ENCODE measurements around the gene LFNG. TPM values are rescaled to one million over a fixed set of nuclear protein-coding genes. Genes with fewer than 3 reads are reported as not detected.
A peak's percentile ranks its signal among the peaks of the same experiment; 100 is the strongest.

LFNG gene
- total and polyA plus RNA-seq, 9 of the 15 experiments (the other 6 are each of a cell fraction or from before 2014, with no cell fraction given) = 0.03 to 0.89 (median 0.25) TPM; not detected in 1

- in situ Hi-C loops (cut with MboI) = no loop called here
Measured at GRCh38 chr7:2474224-2474623, 45.4 kb upstream of the LFNG start.

More at GRCh38 chr7:2474224-2474623, 45.4 kb upstream of the LFNG start:
- Histone ChIP-seq H3K9me3 (replicated peaks; ENCODE audit: control insufficient read depth, insufficient read depth, low read depth, low read length) (no peaks in the 10 kb centered on the region), H2AFZ (ENCODE audit: low read depth, low read length) (no peak overlapping the region), H3K36me3 (ENCODE audit: control insufficient read depth, insufficient read depth, low read length) (no peaks in the 10 kb centered on the region), H3K27ac (ENCODE audit: extremely low read depth, low read depth, low read length) (no peak overlapping the region), H3K9me1 (ENCODE audit: control insufficient read depth, insufficient read depth, low read length) (no peaks in the 10 kb centered on the region), H3K4me1 (replicated peaks in 1 of 2; ENCODE audit: control insufficient read depth in 2 of 2, insufficient read depth in 2 of 2, low read length in 2 of 2) (peaks cover 0 to 57% of the 10 kb centered on the region in 2 experiments; a peak in 3 of 5 replicates), H3K79me2 (ENCODE audit: control insufficient read depth, insufficient read depth, low read length) (no peaks in the 10 kb centered on the region), H3K27me3 (ENCODE audit: control insufficient read depth in 2 of 2, insufficient read depth in 2 of 2, low read length in 2 of 2) (peaks cover 8 to 33% of the 10 kb centered on the region in 2 experiments; a peak in 4 of 5 replicates), H3K9ac (ENCODE audit: insufficient read depth in 1 of 2, low read depth in 2 of 2, low read length in 2 of 2) (peak overlapping the region in 1 of 2 experiments; percentile 16; a peak in 1 of 4 replicates), H3K4me3 (no peak overlapping the region), H3K4me2 (ENCODE audit: insufficient read depth, low read length) (no peak overlapping the region), H4K20me1 (replicated peaks; ENCODE audit: control insufficient read depth, insufficient read depth, low read length) (peaks cover 18% of the 10 kb centered on the region)
- 20% methylated on average over 6 of the region's 15 CpGs for WGBS (ENCODE audit: insufficient coverage, low coverage, missing lambda C conversion rate)
- POLR2A ChIA-PET = interaction anchor here (0.5 to 0.6 kb wide), 2 partner anchors 10 to 119 kb away, joined by 3 read pairs; no protein-coding TSS in a partner anchor
- TF ChIP-seq ZNF639 (CRISPR knock-in tag; conservative IDR thresholded peaks at IDR 0.05 in 1 of 2, IDR thresholded peaks at IDR 0.05 in 1 of 2) = no peak
- no peak for TF ChIP-seq GATAD2B (IDR thresholded peaks at IDR 0.05; ENCODE audit: borderline replicate concordance)
- intact Hi-C loops (cut with micrococcal nuclease) = loop anchor here (10.0 kb wide), 1 partner anchor 191 kb away; no protein-coding TSS in a partner anchor
- ATAC-seq (no peak), DNase-seq (ENCODE audit: extremely low read depth in 1 of 4, low spot score in 3 of 4) (no peak), FAIRE-seq (no peak)
- CTCF ChIA-PET (ENCODE audit: low intra/inter-chr PET ratio) = no interaction called here
- BruUV-seq (replicated peaks) = no TSS peak
